Sigmoid colon (tissue), 7 donors: ENCODE data around the gene VPS33A. TPM values are rescaled to one million over a fixed set of nuclear protein-coding genes. Genes with fewer than 3 reads are reported as not detected.

Experiments used
- DNase-seq: peaks from one replicate; pipeline ENCODE4 v3.0.0-alpha.2; 2019
- H3K27ac ChIP-seq, 4 donors: fragments of 200-600 bp; sonication (generic); one replicate each; pipeline ENCODE4 v1.5.1; 2016 to 2019; ENCODE audit warnings: mild to moderate bottlenecking in 1 of 4
- H3K27me3 ChIP-seq, 3 donors: fragments of 200-600 bp; sonication (generic); one replicate each; pipeline ENCODE4 v1.5.1; 2019; ENCODE audit warnings: mild to moderate bottlenecking in 1 of 3
- H3K36me3 ChIP-seq, 4 donors: fragments of 200-600 bp; sonication (generic); one replicate each; pipeline ENCODE4 v1.5.1; 2016 to 2019
- H3K4me1 ChIP-seq, 4 donors: fragments of 200-600 bp; sonication (generic); one replicate each; pipeline ENCODE4 v1.5.1; 2017 to 2019
- H3K4me3 ChIP-seq, 4 donors: fragments of 200-600 bp; sonication (generic); one replicate each; pipeline ENCODE4 v1.5.1; 2017 to 2019; ENCODE audit warnings: mild to moderate bottlenecking in 2 of 4, moderate library complexity in 1 of 4
- H3K9me3 ChIP-seq, 4 donors: fragments of 200-600 bp in 3 of 4; sonication (generic) in 3 of 4; one replicate each; pipeline versions ENCODE4 v1.5.1 to v1.6.1; 2013 to 2019
- EP300 ChIP-seq, 4 donors: sonication (generic); formaldehyde crosslinking; IDR thresholded peaks; one replicate each; pipeline ENCODE4 v1.6.1; 2017; ENCODE audit warnings: antibody characterized with exemption in 4 of 4
- POLR2A ChIP-seq, 2 donors: fragments of 450-650 bp; IDR thresholded peaks; one replicate each; pipeline ENCODE4 v1.6.1; 2016; ENCODE audit warnings: antibody characterized with exemption in 2 of 2, mild to moderate bottlenecking in 2 of 2, moderate library complexity in 2 of 2
- POLR2AphosphoS5 ChIP-seq, 4 donors: sonication (generic); formaldehyde crosslinking; IDR thresholded peaks; one replicate each; pipeline ENCODE4 v1.6.1; 2017; ENCODE audit warnings: antibody characterized with exemption in 4 of 4
- WGBS, 2 donors: extraction: QIAGEN DNeasy Blood & Tissue Kit; methylation state at CpG; one replicate each; pipeline ENCODE4 v1.1.7; 2013; 5-methylcytosine and 5-hydroxymethylcytosine counted together
- intact Hi-C: fragments of 100-400 bp; cut with DNase I; formaldehyde crosslinking; loops from one replicate; pipeline ENCODE4 v1.15.1; 2023
- polyA plus RNA-seq, 3 donors: library from polyadenylated mRNA; stranded (reverse); fragments of 200-250 nt; gene quantifications; one replicate each; pipeline ENCODE4 v1.2.3, GENCODE V29; 2013
- total RNA-seq, 4 donors: library from RNA; depleted of rRNA; stranded (reverse); fragments of >200 nt; gene quantifications; one replicate each; pipeline ENCODE4 v1.1.0, GENCODE V29; 2016
- TF ChIP-seq, protein P1 (sequence below), 4 experiments: fragments of 450-650 bp in 3 of 4; fragments of 200-600 bp in 1 of 4; IDR thresholded peaks; one replicate each; pipeline ENCODE4 v1.5.1; 2016 to 2019; ENCODE audit warnings: antibody characterized with exemption in 4 of 4, mild to moderate bottlenecking in 3 of 4, moderate library complexity in 2 of 4
- donor health status: healthy with polysubstance abuse.
- donor health status: Bipolar disorder and iron deficiency.
- donor health status: healthy.

The VPS33A gene
- total and polyA plus RNA-seq, 7 donors, result 9.6 to 17.8 (median 15.1) TPM

DNA sequence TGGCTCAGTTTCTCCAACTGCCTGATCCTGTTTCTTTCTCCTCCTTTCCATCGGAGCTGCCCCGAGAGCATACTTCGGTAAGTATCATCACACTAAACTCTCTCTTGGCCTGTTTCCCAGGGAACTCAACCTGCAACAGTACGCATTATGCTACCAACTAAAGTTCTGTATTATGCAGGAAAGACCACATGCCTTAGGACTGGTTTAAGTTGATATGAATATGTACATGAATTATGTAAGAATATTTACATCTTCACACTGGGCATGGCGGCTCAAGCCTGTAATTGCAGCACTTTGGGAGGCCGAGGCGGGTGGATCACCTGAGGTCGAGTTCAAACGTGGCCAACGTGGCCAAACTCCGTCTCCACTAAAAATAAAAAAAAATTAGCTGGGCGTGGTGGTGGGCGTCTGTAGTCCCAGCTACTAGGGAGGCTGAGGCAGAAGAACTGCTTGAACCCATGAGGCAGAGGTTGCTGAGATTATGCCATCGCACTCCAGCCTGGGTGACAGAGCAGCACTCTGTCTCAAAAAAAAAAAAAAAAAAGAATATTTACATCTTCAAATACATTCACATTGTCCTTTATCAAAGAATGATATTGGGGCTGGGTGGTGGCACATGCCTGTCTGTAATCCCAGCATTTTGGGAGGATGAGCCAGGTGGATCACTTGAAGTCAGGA lies 31.9 kb upstream of the VPS33A start:
- H3K9me3 ChIP-seq, result no peaks in the 10 kb centered on the region
- H3K27me3 ChIP-seq, result no peaks in the 10 kb centered on the region
- H3K36me3 ChIP-seq, result peaks cover 0 to 89% (median 40%) of the 10 kb centered on the region in 4 donors
- no peak for DNase-seq
- H3K4me1 ChIP-seq, result no peaks in the 10 kb centered on the region
- intact Hi-C loops, result no loop called here
- H3K4me3 ChIP-seq, result no peak overlapping the region
- H3K27ac ChIP-seq, result no peak overlapping the region
- TF ChIP-seq, protein P1, sequence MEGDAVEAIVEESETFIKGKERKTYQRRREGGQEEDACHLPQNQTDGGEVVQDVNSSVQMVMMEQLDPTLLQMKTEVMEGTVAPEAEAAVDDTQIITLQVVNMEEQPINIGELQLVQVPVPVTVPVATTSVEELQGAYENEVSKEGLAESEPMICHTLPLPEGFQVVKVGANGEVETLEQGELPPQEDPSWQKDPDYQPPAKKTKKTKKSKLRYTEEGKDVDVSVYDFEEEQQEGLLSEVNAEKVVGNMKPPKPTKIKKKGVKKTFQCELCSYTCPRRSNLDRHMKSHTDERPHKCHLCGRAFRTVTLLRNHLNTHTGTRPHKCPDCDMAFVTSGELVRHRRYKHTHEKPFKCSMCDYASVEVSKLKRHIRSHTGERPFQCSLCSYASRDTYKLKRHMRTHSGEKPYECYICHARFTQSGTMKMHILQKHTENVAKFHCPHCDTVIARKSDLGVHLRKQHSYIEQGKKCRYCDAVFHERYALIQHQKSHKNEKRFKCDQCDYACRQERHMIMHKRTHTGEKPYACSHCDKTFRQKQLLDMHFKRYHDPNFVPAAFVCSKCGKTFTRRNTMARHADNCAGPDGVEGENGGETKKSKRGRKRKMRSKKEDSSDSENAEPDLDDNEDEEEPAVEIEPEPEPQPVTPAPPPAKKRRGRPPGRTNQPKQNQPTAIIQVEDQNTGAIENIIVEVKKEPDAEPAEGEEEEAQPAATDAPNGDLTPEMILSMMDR (IDR thresholded peaks at IDR 0.05), result no peak
- TF ChIP-seq POLR2A (IDR thresholded peaks at IDR 0.05), result no peak
- no peak for TF ChIP-seq POLR2AphosphoS5 (IDR thresholded peaks at IDR 0.05)
- no peak for TF ChIP-seq EP300 (IDR thresholded peaks at IDR 0.05)
- 95 to 96% methylated on average over 14 of the region's 14 CpGs for WGBS, 2 donors

DNA sequence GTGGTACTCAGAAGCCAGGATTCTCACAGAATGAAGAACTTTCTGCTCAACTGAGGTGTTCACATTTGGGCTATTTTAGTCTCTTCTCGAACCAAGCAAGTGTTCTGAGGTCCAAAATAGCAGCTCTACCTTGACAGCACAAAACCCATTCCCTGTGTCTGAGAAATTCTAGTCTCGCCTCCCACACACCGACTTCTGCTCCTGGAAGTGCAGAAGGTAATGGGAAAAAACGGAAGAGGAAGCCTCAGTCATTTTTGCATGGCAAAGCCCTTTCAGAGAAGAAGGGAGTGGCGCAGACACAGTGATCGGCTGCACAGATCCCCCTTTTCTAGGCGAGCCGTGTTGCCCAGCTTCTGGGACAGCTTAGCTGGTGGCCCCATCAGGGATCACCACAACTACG lies 31.2 kb upstream of the VPS33A start:
- Histone ChIP-seq H3K4me3 (no peak overlapping the region), H3K27me3 (no peaks in the 10 kb centered on the region), H3K36me3 (peaks cover 0 to 88% (median 40%) of the 10 kb centered on the region in 4 donors), H3K9me3 (no peaks in the 10 kb centered on the region), H3K4me1 (no peaks in the 10 kb centered on the region), H3K27ac (no peak overlapping the region)
- intact Hi-C loops, result no loop called here
- DNase-seq, result no peak
- 95 to 96% methylated on average over 9 of the region's 9 CpGs for WGBS, 2 donors
- TF ChIP-seq POLR2A (IDR thresholded peaks at IDR 0.05), result no peak
- TF ChIP-seq, protein P1 (IDR thresholded peaks at IDR 0.05), result no peak

DNA sequence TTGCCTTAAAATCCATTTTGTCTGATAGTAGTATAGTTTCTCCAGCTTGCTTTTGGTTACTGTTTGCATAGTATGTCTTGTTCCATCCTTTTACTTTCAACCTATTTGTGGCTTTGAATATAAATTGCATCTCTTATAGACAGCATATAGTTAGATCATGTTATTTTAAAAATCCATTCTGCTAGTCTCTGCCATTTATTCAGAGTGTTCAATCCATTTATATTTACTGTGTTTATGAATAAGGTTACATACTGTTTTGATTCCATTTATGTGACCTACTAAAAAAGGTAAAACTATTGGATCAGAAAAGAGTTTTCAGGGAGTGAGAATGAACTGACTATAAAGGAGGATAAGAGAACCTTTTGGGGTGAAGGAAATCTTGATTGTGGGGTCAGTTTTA lies 29.6 kb upstream of the VPS33A start:
- TF ChIP-seq POLR2A (IDR thresholded peaks at IDR 0.05) (no peak), EP300 (IDR thresholded peaks at IDR 0.05) (no peak), POLR2AphosphoS5 (IDR thresholded peaks at IDR 0.05) (no peak)
- TF ChIP-seq, protein P1 (IDR thresholded peaks at IDR 0.05), result no peak
- H3K27ac ChIP-seq, result no peak overlapping the region
- H3K9me3 ChIP-seq, result no peaks in the 10 kb centered on the region
- H3K4me3 ChIP-seq, result no peak overlapping the region
- peaks cover 0 to 91% (median 37%) of the 10 kb centered on the region in 4 donors for H3K36me3 ChIP-seq
- intact Hi-C loops, result no loop called here
- DNase-seq, result no peak
- H3K4me1 ChIP-seq, result no peaks in the 10 kb centered on the region
- H3K27me3 ChIP-seq, result no peaks in the 10 kb centered on the region

DNA sequence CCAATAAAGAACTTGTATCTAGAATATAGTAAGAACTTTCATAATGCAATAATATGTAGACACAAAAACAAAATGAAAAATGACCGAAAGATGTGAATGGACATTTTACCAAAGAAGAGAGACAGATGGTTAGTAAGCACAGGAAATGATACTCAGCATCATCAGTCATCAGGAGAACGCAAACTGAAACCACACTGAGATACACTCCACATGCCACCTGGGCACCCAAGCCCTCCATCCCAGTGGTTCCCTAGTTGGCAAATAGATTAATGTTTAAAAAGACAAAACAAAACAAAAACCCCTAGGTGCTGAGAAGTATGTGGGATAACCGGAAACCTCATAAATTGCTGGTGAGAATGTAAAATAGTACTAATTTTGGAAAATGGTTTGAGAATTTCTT lies 26.8 kb upstream of the VPS33A start:
- no peak for TF ChIP-seq EP300 (IDR thresholded peaks at IDR 0.05)
- no peak for TF ChIP-seq POLR2A (IDR thresholded peaks at IDR 0.05)
- TF ChIP-seq, protein P1 (IDR thresholded peaks at IDR 0.05), result no peak
- no peak for TF ChIP-seq POLR2AphosphoS5 (IDR thresholded peaks at IDR 0.05)
- Histone ChIP-seq H3K27ac (no peak overlapping the region), H3K4me3 (no peak overlapping the region), H3K27me3 (no peaks in the 10 kb centered on the region), H3K4me1 (no peaks in the 10 kb centered on the region), H3K9me3 (no peaks in the 10 kb centered on the region), H3K36me3 (peaks cover 0 to 86% (median 34%) of the 10 kb centered on the region in 4 donors)
- WGBS, 2 donors, result 89 to 95% methylated on average over 3 of the region's 3 CpGs
- no peak for DNase-seq
- intact Hi-C loops, result no loop called here

DNA sequence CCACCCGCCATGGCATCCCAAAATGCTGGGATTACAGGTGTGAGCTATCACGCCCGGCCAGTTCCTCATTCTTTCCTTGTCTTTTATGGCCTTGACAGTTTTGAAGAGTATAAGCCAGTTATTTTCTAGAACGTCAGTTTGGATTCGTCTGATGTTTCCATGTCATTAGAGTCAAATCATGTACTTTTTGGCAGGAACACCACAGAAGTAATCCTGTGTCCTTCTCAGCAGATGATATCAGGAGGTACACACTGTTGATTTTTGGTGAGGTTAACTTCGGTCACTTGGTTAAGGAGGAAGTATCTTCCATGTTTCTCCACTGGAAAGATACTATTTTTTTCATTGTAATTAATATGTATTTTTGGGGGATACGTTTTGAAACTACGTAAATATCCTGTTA lies 25.1 kb upstream of the VPS33A start:
- TF ChIP-seq EP300 (IDR thresholded peaks at IDR 0.05), result no peak
- no peak for TF ChIP-seq POLR2A (IDR thresholded peaks at IDR 0.05)
- TF ChIP-seq POLR2AphosphoS5 (IDR thresholded peaks at IDR 0.05), result no peak
- TF ChIP-seq, protein P1 (IDR thresholded peaks at IDR 0.05), result no peak
- 93 to 95% methylated on average over 8 of the region's 8 CpGs for WGBS, 2 donors
- no peak for DNase-seq
- Histone ChIP-seq H3K27ac (no peak overlapping the region), H3K4me1 (no peaks in the 10 kb centered on the region), H3K9me3 (no peaks in the 10 kb centered on the region), H3K27me3 (no peaks in the 10 kb centered on the region), H3K36me3 (peaks cover 0 to 86% (median 38%) of the 10 kb centered on the region in 4 donors), H3K4me3 (no peak overlapping the region)
- intact Hi-C loops, result no loop called here
